H7 (cell line): ENCODE measurements around the gene LRGUK. TPM values are rescaled to one million over a fixed set of nuclear protein-coding genes. Genes with fewer than 3 reads are reported as not detected.
"Not testable (repeated sequence)": the region's sequence is repeated elsewhere in the genome, so short reads cannot be mapped to it uniquely, and the experiment has no call there.

Experiments
- DNase-seq: peaks from one replicate; pipeline ENCODE4 v3.0.0; 2012
- H3K27me3 ChIP-seq: 2 replicates; pipeline ENCODE4 v1.6.0; 2011; ENCODE audit warnings: mild to moderate bottlenecking, low read length; ENCODE audit not compliant: control insufficient read depth, insufficient read depth
- H3K36me3 ChIP-seq: replicated peaks from 2 replicates; pipeline ENCODE4 v1.5.1; 2011; ENCODE audit warnings: low read length; ENCODE audit not compliant: control insufficient read depth, insufficient read depth
- H3K4me3 ChIP-seq: 2 replicates; pipeline ENCODE4 v1.5.1; 2011; ENCODE audit warnings: low read depth, mild to moderate bottlenecking, control low read depth, low read length, moderate library complexity; ENCODE audit not compliant: insufficient read depth
- total RNA-seq: library from RNA; depleted of rRNA; stranded (reverse); fragments of >200 nt; shearing (Covaris generic); gene quantifications from 2 replicates; pipeline ENCODE4 v1.2.3, GENCODE V29; 2014

Gene LRGUK
- total RNA-seq, 1 experiment from 2014 or later: 1.4 TPM

GRCh38 chr7:134280508-134280907, 153.4 kb downstream of the LRGUK start:
- H3K36me3 ChIP-seq: no peaks in the 10 kb centered on the region
- H3K4me3 ChIP-seq: no peak overlapping the region
- no peak for DNase-seq
- H3K27me3 ChIP-seq: no peaks in the 10 kb centered on the region

GRCh38 chr7:134284011-134284410, 156.9 kb downstream of the LRGUK start:
- Histone ChIP-seq H3K4me3 (no peak overlapping the region), H3K36me3 (no peaks in the 10 kb centered on the region), H3K27me3 (no peaks in the 10 kb centered on the region)
- no peak for DNase-seq

- DNase-seq: no peak
- no peak overlapping the region for H3K4me3 ChIP-seq
- no peaks in the 10 kb centered on the region for H3K27me3 ChIP-seq
- H3K36me3 ChIP-seq: no peaks in the 10 kb centered on the region
Measured at GRCh38 chr7:134284952-134285351, 157.8 kb downstream of the LRGUK start.

GRCh38 chr7:134287916-134288659, 160.9 kb downstream of the LRGUK start:
- DNase-seq: no peak
- 0 out of 2 replicates have a peak, but pooled peaks cover under 1% of the 10 kb centered on the region for H3K36me3 ChIP-seq
- H3K27me3 ChIP-seq: no peaks in the 10 kb centered on the region
- H3K4me3 ChIP-seq: no peak overlapping the region

GRCh38 chr7:134289423-134289822, 162.3 kb downstream of the LRGUK start:
- no peak for DNase-seq
- H3K27me3 ChIP-seq: no peaks in the 10 kb centered on the region
- H3K4me3 ChIP-seq: no peak overlapping the region
- peaks cover 7% of the 10 kb centered on the region for H3K36me3 ChIP-seq

GRCh38 chr7:134289841-134290240, 162.7 kb downstream of the LRGUK start:
- H3K36me3 ChIP-seq: peaks cover 10% of the 10 kb centered on the region
- no peak overlapping the region for H3K4me3 ChIP-seq
- DNase-seq: no peak
- no peaks in the 10 kb centered on the region for H3K27me3 ChIP-seq

- no peaks in the 10 kb centered on the region for H3K27me3 ChIP-seq
- H3K36me3 ChIP-seq: peaks cover 12% of the 10 kb centered on the region
- DNase-seq: no peak
- H3K4me3 ChIP-seq: no peak overlapping the region
Measured at GRCh38 chr7:134290286-134290685, 163.1 kb downstream of the LRGUK start.

- no peaks in the 10 kb centered on the region for H3K27me3 ChIP-seq
- H3K4me3 ChIP-seq: no peak overlapping the region
- DNase-seq: no peak
- peaks cover 14% of the 10 kb centered on the region for H3K36me3 ChIP-seq
Measured at GRCh38 chr7:134293002-134293740, 166.0 kb downstream of the LRGUK start.

- not testable (repeated sequence) for DNase-seq, H3K27me3 ChIP-seq, H3K4me3 ChIP-seq
- peaks cover 19% of the 10 kb centered on the region for H3K36me3 ChIP-seq
Measured at GRCh38 chr7:134295982-134296381, 168.8 kb downstream of the LRGUK start.

GRCh38 chr7:134297489-134297888, 170.3 kb downstream of the LRGUK start:
- Histone ChIP-seq H3K27me3 (no peaks in the 10 kb centered on the region), H3K36me3 (peaks cover 19% of the 10 kb centered on the region), H3K4me3 (no peak overlapping the region)
- no peak for DNase-seq

- Histone ChIP-seq H3K36me3 (peaks cover 15% of the 10 kb centered on the region), H3K27me3 (no peaks in the 10 kb centered on the region), H3K4me3 (no peak overlapping the region)
- no peak for DNase-seq
Measured at GRCh38 chr7:134298902-134299683, 172.0 kb downstream of the LRGUK start.

- Histone ChIP-seq H3K27me3 (no peaks in the 10 kb centered on the region), H3K4me3 (no peak overlapping the region), H3K36me3 (peaks cover 7% of the 10 kb centered on the region)
- DNase-seq: no peak
Measured at GRCh38 chr7:134300988-134301387, 173.8 kb downstream of the LRGUK start.

- H3K36me3 ChIP-seq: peaks cover 6% of the 10 kb centered on the region
- H3K27me3 ChIP-seq: no peaks in the 10 kb centered on the region
- DNase-seq: no peak
- H3K4me3 ChIP-seq: no peak overlapping the region
Measured at GRCh38 chr7:134301592-134301991, 174.5 kb downstream of the LRGUK start.

- Histone ChIP-seq H3K36me3 (peaks cover 6% of the 10 kb centered on the region), H3K4me3 (no peak overlapping the region)
Measured at GRCh38 chr7:134302120-134302519, 175.0 kb downstream of the LRGUK start.

More at GRCh38 chr7:134302120-134302519, 175.0 kb downstream of the LRGUK start:
- DNase-seq: no peak
- no peaks in the 10 kb centered on the region for H3K27me3 ChIP-seq
